Gastroesophageal sphincter (tissue), 3 donors: ENCODE results near the gene CPT1C.

Experiments used
- CTCF ChIP-seq, 4 experiments: fragments of 200-600 bp in 2 of 4; fragments of 450-650 bp in 2 of 4; sonication (generic) in 1 of 4; IDR thresholded peaks; one replicate each; pipeline ENCODE4 v1.5.1; 2017 to 2019; ENCODE audit warnings: antibody characterized with exemption in 4 of 4, mild to moderate bottlenecking in 2 of 4, moderate library complexity in 2 of 4
- EP300 ChIP-seq: sonication (generic); formaldehyde crosslinking; IDR thresholded peaks from one replicate; pipeline ENCODE4 v1.6.1; 2017; ENCODE audit warnings: antibody characterized with exemption, mild to moderate bottlenecking
- POLR2A ChIP-seq, 2 donors: fragments of 450-650 bp; IDR thresholded peaks; one replicate each; pipeline ENCODE4 v1.6.1; 2017; ENCODE audit warnings: antibody characterized with exemption in 2 of 2, mild to moderate bottlenecking in 2 of 2, moderate library complexity in 1 of 2
- POLR2AphosphoS5 ChIP-seq: sonication (generic); formaldehyde crosslinking; IDR thresholded peaks from one replicate; pipeline ENCODE4 v1.6.1; 2017; ENCODE audit warnings: antibody characterized with exemption

DNA sequence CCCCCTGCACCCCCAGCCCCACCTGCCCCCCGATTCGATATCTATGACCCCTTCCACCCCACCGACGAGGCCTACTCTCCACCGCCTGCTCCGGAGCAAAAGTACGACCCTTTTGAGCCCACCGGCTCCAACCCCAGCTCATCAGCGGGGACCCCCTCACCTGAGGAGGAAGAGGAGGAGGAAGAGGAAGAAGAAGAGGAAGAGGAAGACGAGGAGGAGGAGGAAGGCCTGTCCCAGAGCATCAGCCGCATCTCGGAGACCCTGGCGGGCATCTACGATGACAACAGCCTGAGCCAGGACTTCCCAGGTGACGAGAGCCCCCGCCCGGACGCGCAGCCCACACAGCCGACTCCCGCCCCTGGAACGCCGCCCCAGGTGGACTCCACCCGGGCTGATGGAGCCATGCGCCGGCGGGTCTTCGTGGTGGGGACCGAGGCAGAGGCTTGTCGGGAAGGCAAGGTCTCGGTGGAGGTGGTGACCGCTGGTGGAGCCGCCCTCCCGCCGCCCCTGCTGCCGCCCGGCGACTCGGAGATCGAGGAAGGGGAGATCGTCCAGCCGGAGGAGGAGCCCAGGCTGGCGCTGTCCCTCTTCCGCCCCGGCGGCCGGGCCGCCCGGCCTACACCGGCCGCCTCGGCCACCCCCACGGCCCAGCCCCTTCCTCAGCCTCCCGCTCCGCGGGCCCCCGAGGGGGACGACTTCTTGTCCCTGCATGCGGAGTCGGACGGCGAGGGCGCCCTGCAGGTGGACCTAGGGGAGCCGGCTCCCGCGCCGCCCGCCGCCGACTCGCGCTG is 39.7 kb upstream of the CPT1C start:
- TF ChIP-seq CTCF (IDR thresholded peaks at IDR 0.05) (no peak), POLR2AphosphoS5 (no peak), POLR2A (IDR thresholded peaks at IDR 0.05) (no peak), EP300 (no peak)
